ENCODE data around the gene WBP2. TPM values are rescaled to one million over a fixed set of nuclear protein-coding genes. Genes with fewer than 3 reads are reported as not detected.

The WBP2 gene
- total and polyA plus RNA-seq, 2 of the 13 experiments (the other 11 are each of a cell fraction or from before 2014, with no cell fraction given) = 29.2 to 29.5 TPM

GRCh38 chr17:75876190-75876937 is 21.2 kb upstream of the WBP2 start (continued):
- TF ChIP-seq, protein P1, sequence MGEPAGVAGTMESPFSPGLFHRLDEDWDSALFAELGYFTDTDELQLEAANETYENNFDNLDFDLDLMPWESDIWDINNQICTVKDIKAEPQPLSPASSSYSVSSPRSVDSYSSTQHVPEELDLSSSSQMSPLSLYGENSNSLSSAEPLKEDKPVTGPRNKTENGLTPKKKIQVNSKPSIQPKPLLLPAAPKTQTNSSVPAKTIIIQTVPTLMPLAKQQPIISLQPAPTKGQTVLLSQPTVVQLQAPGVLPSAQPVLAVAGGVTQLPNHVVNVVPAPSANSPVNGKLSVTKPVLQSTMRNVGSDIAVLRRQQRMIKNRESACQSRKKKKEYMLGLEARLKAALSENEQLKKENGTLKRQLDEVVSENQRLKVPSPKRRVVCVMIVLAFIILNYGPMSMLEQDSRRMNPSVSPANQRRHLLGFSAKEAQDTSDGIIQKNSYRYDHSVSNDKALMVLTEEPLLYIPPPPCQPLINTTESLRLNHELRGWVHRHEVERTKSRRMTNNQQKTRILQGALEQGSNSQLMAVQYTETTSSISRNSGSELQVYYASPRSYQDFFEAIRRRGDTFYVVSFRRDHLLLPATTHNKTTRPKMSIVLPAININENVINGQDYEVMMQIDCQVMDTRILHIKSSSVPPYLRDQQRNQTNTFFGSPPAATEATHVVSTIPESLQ (CRISPR knock-in tag; conservative IDR thresholded peaks at IDR 0.05) = no peak
- TF ChIP-seq ZNF556 (CRISPR knock-in tag; IDR thresholded peaks at IDR 0.05; ENCODE audit: borderline replicate concordance) (peak; percentile 96), ZBTB14 (CRISPR knock-in tag; IDR thresholded peaks at IDR 0.05) (peak; percentile 58), BCLAF1 (IDR thresholded peaks at IDR 0.05) (no peak), SOX5 (CRISPR knock-in tag; IDR thresholded peaks at IDR 0.05; ENCODE audit: borderline replicate concordance) (peak; percentile 93), PITX1 (CRISPR knock-in tag; IDR thresholded peaks at IDR 0.05) (peak; percentile 94), IKZF5 (CRISPR knock-in tag; IDR thresholded peaks at IDR 0.05) (peak; percentile 95), ISL2 (CRISPR knock-in tag; IDR thresholded peaks at IDR 0.05) (peak; percentile 53), STAT6 (CRISPR knock-in tag; IDR thresholded peaks at IDR 0.05; ENCODE audit: borderline replicate concordance) (peak; percentile 76; the same call in 1 of the 2 replicates), ZNF598 (CRISPR knock-in tag; IDR thresholded peaks at IDR 0.05; ENCODE audit: borderline replicate concordance) (no peak), STAG1 (CRISPR knock-in tag; IDR thresholded peaks at IDR 0.05) (peak; percentile 7), HCFC1 (IDR thresholded peaks at IDR 0.05; ENCODE audit: low read depth, low read length) (no peak), PHF8 (CRISPR knock-in tag; IDR thresholded peaks at IDR 0.05) (peak; percentile 81), ZNF704 (CRISPR knock-in tag; IDR thresholded peaks at IDR 0.05; ENCODE audit: borderline replicate concordance) (0 out of 2 replicates have a peak, but pooled peaks have one; percentile 27), ATM (IDR thresholded peaks at IDR 0.05; ENCODE audit: borderline replicate concordance) (no peak)

All from HepG2 (cell line).